Heart left ventricle (tissue), 13 donors: ENCODE data around the gene RRBP1.

Experiments
- POLR2A ChIP-seq, 2 donors: fragments of 450-650 bp; IDR thresholded peaks; one replicate each; pipeline ENCODE4 v1.6.1; 2017; ENCODE audit warnings: antibody characterized with exemption in 2 of 2, mild to moderate bottlenecking in 2 of 2, moderate library complexity in 2 of 2
- TF ChIP-seq, protein P1 (sequence below), 12 donors: fragments of 200-600 bp; sonication (generic) in 4 of 12; IDR thresholded peaks; one replicate each; pipeline versions ENCODE4 v1.5.0 to v1.8.0; 2018 to 2022; ENCODE audit warnings: antibody characterized with exemption in 12 of 12, mild to moderate bottlenecking in 5 of 12
- donor health status: ischemic (EF 13 %, LVEDD 7.1; RV severe dilation, severe dysfunction).
- donor health status: DM: no; HTN: yes; CAD: no.
- donor health status: DM: no; HTN: no; CAD: no.
- donor health status: ischemic (EF 25% LVEDD 6.9; RV normal size, moderate dysfunction).
- donor health status: ischemic (EF 25% LVEDD 5.7; RV mildly dilated, moderate dysfunction).
- donor health status: ischemic (EF 35%, LVEDD 5.7; RV mildly dilated, moderate dysfunction).
- donor health status: nonischemic (EF 11% LVEDD 7.7; RV severe dilation, severe dysfunction).
- donor health status: DM: yes; HTN: yes; CAD: no.
- donor health status: PGD.
- donor health status: ischemic (EF 29% LVEDD 5.4; RV normal size, mild dysfunction).
- donor health status: nonischemic (EF 23%, LVEDD 6.1; RV moderate dilation, normal function).

DNA sequence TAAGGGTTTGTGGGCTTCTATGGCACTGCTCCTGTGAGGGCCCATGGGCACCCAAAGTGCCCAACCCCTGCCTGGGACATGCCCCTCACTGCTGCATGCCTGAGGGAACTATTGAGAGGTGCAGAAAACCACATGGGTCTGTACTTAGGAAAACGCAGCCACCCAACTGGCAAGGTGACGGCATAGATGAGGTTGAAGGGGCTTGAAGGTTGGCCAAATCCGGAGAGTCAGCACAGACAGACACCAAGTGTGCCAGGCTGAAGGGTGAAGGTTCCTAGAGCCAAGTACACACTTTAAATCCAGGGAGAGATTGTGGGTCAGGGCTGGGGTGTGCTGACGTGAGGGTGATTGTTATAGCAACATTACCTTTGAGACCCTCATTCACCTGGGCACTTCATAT, 23.9 kb upstream of the RRBP1 start:
- no peak for TF ChIP-seq POLR2A (IDR thresholded peaks at IDR 0.05)
- TF ChIP-seq, protein P1, sequence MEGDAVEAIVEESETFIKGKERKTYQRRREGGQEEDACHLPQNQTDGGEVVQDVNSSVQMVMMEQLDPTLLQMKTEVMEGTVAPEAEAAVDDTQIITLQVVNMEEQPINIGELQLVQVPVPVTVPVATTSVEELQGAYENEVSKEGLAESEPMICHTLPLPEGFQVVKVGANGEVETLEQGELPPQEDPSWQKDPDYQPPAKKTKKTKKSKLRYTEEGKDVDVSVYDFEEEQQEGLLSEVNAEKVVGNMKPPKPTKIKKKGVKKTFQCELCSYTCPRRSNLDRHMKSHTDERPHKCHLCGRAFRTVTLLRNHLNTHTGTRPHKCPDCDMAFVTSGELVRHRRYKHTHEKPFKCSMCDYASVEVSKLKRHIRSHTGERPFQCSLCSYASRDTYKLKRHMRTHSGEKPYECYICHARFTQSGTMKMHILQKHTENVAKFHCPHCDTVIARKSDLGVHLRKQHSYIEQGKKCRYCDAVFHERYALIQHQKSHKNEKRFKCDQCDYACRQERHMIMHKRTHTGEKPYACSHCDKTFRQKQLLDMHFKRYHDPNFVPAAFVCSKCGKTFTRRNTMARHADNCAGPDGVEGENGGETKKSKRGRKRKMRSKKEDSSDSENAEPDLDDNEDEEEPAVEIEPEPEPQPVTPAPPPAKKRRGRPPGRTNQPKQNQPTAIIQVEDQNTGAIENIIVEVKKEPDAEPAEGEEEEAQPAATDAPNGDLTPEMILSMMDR (IDR thresholded peaks at IDR 0.05) = no peak
